Astrocyte of the spinal cord (primary cell): Measurements from ENCODE around the gene LRRN3.
"Not testable (repeated sequence)": the region's sequence is repeated elsewhere in the genome, so short reads cannot be mapped to it uniquely, and the experiment has no call there.

ENCODE experiments used
- DNase-seq: peaks from one replicate; pipeline ENCODE4 v3.0.0; 2011; ENCODE audit warnings: low read depth, low spot score
- H3K4me3 ChIP-seq: 2 replicates; pipeline ENCODE4 v1.5.1; 2011; ENCODE audit warnings: low read depth, mild to moderate bottlenecking, low read length, moderate library complexity
- CTCF ChIP-seq: IDR thresholded peaks from 2 replicates; pipeline ENCODE4 v1.5.1; 2012; ENCODE audit warnings: low read depth, mild to moderate bottlenecking, low read length, inconsistent platforms
- in situ Hi-C: cut with HindIII; loops from 2 replicates; pipeline ENCODE4 v1.10.0; 2017; ENCODE audit warnings: low sequenced_read_pairs

LRRN3 gene

GRCh38 chr7:111067251-111067650, 23.7 kb upstream of the LRRN3 start:
- in situ Hi-C loops, result no loop called here
- no peak for TF ChIP-seq CTCF
- H3K4me3 ChIP-seq, result no peak overlapping the region
- DNase-seq, result no peak

GRCh38 chr7:111067682-111068081, 23.2 kb upstream of the LRRN3 start:
- no peak for DNase-seq
- TF ChIP-seq CTCF, result no peak
- in situ Hi-C loops, result no loop called here
- H3K4me3 ChIP-seq, result no peak overlapping the region

- no peak overlapping the region for H3K4me3 ChIP-seq
- in situ Hi-C loops, result no loop called here
- no peak for DNase-seq
- no peak for TF ChIP-seq CTCF
These were observed 22.3 kb upstream of the LRRN3 start for GRCh38 chr7:111068618-111069017.

DNA sequence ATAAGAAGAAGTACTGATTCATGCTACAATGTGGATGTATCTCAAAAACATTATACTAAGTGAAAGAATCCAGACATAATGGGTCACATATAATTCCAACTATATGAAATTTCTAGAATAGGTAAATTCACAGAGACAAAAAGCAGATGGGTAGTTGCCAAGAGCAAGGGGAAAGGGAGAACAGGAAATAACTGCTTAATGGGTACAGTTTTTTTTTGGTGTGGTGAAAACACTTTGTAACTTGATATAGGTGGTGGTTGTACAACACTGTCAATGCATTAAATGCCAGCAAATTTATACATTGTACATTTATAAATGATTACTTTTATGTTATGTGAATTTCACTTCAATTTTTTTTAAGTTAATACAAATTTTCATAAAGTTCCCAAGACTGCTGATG, 19.4 kb upstream of the LRRN3 start:
- in situ Hi-C loops, result no loop called here
- no peak overlapping the region for H3K4me3 ChIP-seq
- no peak for DNase-seq
- TF ChIP-seq CTCF, result no peak

DNA sequence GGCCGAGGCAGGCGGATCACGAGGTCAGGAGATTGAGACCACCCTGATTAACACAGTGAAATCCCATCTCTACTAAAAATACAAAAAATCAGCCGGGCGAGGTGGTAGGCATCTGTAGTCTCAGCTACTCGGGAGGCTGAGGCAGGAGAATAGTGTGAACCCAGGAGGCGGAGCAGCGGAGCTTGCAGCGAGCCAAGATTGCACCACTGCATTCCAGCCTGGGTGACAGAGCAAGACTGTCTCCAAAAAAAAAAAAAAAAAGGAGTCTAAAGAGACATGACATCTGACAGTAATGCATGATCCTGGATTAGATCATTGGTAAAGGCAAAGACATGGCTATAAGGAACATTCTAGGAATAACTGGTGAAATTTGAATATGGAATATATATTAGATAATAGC, 18.3 kb upstream of the LRRN3 start:
- DNase-seq, H3K4me3 ChIP-seq, in situ Hi-C loops: not testable (repeated sequence)

DNA sequence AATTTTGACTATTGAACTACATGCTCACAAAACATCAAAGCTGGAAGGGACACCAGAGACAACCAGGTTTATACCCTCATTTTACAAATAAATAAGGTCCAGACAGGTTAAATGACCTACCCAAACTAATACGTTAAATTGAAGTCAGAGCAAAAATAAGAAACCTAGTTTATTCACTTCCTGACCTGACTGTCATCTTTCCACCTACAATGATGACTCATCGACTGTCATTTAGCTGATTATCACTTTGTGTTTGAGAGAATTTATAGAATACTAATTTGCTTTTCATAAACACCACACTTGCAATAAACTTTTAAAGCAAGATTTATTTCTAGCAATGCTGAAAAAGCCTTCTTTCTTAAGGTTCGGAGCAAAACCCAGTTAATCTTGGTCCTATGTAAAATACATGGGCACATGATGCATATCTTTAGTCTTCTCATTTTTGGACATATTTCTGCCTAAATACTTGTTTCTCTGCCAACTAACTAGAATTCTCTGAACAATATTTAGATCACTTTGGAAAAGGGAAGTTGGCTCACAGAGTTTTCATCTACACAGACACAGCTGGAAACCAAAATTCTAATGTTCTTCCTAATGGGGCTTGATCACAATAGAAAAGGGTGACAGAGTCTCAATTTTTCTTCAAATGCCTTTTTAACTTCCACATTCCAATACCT, 16.7 kb upstream of the LRRN3 start:
- no peak for DNase-seq
- in situ Hi-C loops, result no loop called here
- no peak for TF ChIP-seq CTCF
- H3K4me3 ChIP-seq, result no peak overlapping the region

DNA sequence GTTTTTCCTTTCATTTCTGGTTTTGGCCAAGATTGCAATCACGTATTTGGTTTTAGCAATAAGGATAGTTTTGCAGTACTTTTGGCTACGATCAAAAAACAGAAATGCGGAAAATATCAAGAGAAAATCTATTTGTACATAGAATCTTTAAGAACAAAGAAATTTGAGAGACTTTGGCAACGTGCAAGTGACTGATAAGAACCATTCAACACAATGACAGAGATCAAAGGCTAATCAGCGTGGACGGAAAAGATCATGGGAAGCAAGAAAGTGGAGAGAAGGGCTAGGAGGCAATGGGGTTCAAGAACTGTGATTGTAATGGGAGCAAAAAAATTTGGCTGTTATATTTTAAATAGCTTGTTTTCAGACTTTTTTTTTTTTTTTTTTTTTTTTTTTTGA, 16.2 kb upstream of the LRRN3 start:
- no peak for TF ChIP-seq CTCF
- in situ Hi-C loops, result no loop called here
- no peak for DNase-seq
- H3K4me3 ChIP-seq, result no peak overlapping the region
